GDM1 (cell line): ENCODE results near the gene MIA.
A peak's percentile ranks its signal among the peaks of the same experiment; 100 is the strongest.
"Not testable (repeated sequence)": the region's sequence is repeated elsewhere in the genome, so short reads cannot be mapped to it uniquely, and the experiment has no call there.

Experiments used
- DNase-seq: peaks from one replicate; lab custom pipeline; 2025; lab: John Stamatoyannopoulos, UW

The MIA gene

GRCh38 chr19:40822704-40823553, 47.6 kb downstream of the MIA start:
- DNase-seq = peak; percentile 81

GRCh38 chr19:40824916-40825315, 49.6 kb downstream of the MIA start:
- not testable (repeated sequence) for DNase-seq

GRCh38 chr19:40825460-40826095, 50.3 kb downstream of the MIA start:
- not testable (repeated sequence) for DNase-seq

GRCh38 chr19:40826312-40826698, 51.0 kb downstream of the MIA start:
- DNase-seq = not testable (repeated sequence)

GRCh38 chr19:40826699-40827385, 51.5 kb downstream of the MIA start:
- not testable (repeated sequence) for DNase-seq
